Ovary (tissue), 9 donors: ENCODE data around the gene MICA. TPM values are rescaled to one million over a fixed set of nuclear protein-coding genes. Genes with fewer than 3 reads are reported as not detected.
A peak's percentile ranks its signal among the peaks of the same experiment; 100 is the strongest.

Experiments used
- DNase-seq, 5 donors: peaks; one replicate each; pipeline ENCODE4 v3.0.0-alpha.2; 2019 to 2020
- H3K27ac ChIP-seq, 2 donors: fragments of 200-600 bp; one replicate each; pipeline versions ENCODE4 v1.5.1 to v1.8.0; 2019 to 2022
- H3K27me3 ChIP-seq: fragments of 200-600 bp; one replicate; pipeline ENCODE4 v1.8.0; 2022
- H3K36me3 ChIP-seq: fragments of 200-600 bp; sonication (generic); one replicate; pipeline ENCODE4 v1.5.1; 2019
- H3K4me1 ChIP-seq: one replicate; pipeline ENCODE4 v1.8.1; 2013; ENCODE audit warnings: mild to moderate bottlenecking, moderate library complexity; ENCODE audit not compliant: insufficient read depth
- H3K4me3 ChIP-seq: fragments of 200-600 bp; sonication (generic); one replicate; pipeline ENCODE4 v1.5.1; 2017
- H3K9me3 ChIP-seq, 2 donors: fragments of 200-600 bp in 1 of 2; sonication (generic) in 1 of 2; one replicate each; pipeline versions ENCODE4 v1.5.1 to v1.8.1; 2013 to 2019; ENCODE audit warnings: mild to moderate bottlenecking in 1 of 2, moderate library complexity in 1 of 2
- EP300 ChIP-seq: sonication (generic); formaldehyde crosslinking; IDR thresholded peaks from one replicate; pipeline ENCODE4 v1.6.1; 2017; ENCODE audit warnings: antibody characterized with exemption
- POLR2A ChIP-seq: fragments of 450-650 bp; IDR thresholded peaks from one replicate; pipeline ENCODE4 v1.6.1; 2017; ENCODE audit warnings: antibody characterized with exemption, mild to moderate bottlenecking, moderate library complexity
- WGBS, 3 donors: extraction: QIAGEN DNeasy Blood & Tissue Kit in 1 of 3; methylation state at CpG; one replicate each; pipeline versions ENCODE4 v1.1.5 to v1.1.7; 2013 to 2017; 5-methylcytosine and 5-hydroxymethylcytosine counted together
- intact Hi-C, 4 donors: fragments of 100-400 bp; cut with DNase I; formaldehyde crosslinking; loops; one replicate each; pipeline versions ENCODE4 v1.11.0 to v1.15.1; 2022 to 2023
- polyA plus RNA-seq, 2 donors: library from polyadenylated mRNA; stranded (reverse); fragments of 200-250 nt in 1 of 2; fragments of 350-450 nt in 1 of 2; fragmentation: Illumina TruSeq in 1 of 2; extraction: RNeasy Lipid Tissue Mini Kit (QIAGEN cat#74804) in 1 of 2; gene quantifications; one replicate each; pipeline ENCODE4 v1.2.3, GENCODE V29; 2013 to 2014
- total RNA-seq, 7 donors: library from RNA; depleted of rRNA in 2 of 7; stranded (reverse); fragments of >200 nt in 2 of 7; fragmentation: NEBNext Ultra II Directional in 3 of 7; extraction: Animal tissue kit (Norgen Biotek cat#: 25700) in 3 of 7; gene quantifications; one replicate each; pipeline versions ENCODE4 v1.1.0 to v1.2.4, GENCODE V29; 2016 to 2023
- TF ChIP-seq, protein P1 (sequence below), 3 donors: fragments of 450-650 bp in 2 of 3; fragments of 200-600 bp in 1 of 3; IDR thresholded peaks; one replicate each; pipeline versions ENCODE4 v1.5.1 to v1.8.0; 2016 to 2022; ENCODE audit warnings: antibody characterized with exemption in 3 of 3, mild to moderate bottlenecking in 1 of 3
- donor health status: DM: no; HTN: no; CAD: no; lungs with moderate emphysema.
- donor health status: DM: no; HTN: no; CAD: no.
- donor health status: Bipolar disorder and iron deficiency.
- donor health status: DM: yes; HTN: yes; CAD: no.
- donor health status: DM: no; HTN: no; CAD: no.
- donor health status: DM: yes; HTN: yes; CAD: no.

MICA gene
- total and polyA plus RNA-seq, 9 donors = 15.8 to 48.9 (median 27.9) TPM

DNA sequence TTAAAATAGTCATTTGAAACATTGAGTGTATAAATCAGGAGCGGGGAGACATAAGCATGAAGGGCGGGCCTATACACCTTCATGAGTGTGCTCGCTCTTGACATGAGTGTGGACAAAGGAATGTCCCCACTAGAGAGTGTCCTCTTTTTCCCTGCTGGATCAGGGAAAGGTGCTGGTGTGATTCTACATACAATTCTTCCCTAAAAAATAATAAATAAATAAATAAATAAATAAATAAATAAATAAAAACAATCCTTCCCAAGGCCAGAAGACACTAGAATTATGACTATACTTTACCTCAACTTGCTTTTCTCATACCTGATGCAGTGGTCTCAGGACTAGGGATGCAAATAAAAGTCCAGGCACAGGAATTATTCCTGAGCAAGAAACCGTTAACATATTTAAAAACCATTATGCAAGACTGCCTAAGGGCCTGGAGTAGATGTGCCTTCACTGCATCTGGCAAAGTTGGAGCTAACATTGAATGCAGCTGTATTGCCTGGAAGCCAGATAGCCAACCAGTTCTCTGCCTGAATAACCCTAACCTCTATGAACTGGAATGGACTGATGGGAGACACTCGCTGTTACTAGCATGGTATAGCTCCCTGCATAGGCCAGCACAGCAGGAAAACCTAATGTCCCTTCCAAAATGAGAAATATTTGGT, 57.1 kb downstream of the MICA start:
- TF ChIP-seq EP300 (no peak), POLR2A (no peak)
- TF ChIP-seq, protein P1, sequence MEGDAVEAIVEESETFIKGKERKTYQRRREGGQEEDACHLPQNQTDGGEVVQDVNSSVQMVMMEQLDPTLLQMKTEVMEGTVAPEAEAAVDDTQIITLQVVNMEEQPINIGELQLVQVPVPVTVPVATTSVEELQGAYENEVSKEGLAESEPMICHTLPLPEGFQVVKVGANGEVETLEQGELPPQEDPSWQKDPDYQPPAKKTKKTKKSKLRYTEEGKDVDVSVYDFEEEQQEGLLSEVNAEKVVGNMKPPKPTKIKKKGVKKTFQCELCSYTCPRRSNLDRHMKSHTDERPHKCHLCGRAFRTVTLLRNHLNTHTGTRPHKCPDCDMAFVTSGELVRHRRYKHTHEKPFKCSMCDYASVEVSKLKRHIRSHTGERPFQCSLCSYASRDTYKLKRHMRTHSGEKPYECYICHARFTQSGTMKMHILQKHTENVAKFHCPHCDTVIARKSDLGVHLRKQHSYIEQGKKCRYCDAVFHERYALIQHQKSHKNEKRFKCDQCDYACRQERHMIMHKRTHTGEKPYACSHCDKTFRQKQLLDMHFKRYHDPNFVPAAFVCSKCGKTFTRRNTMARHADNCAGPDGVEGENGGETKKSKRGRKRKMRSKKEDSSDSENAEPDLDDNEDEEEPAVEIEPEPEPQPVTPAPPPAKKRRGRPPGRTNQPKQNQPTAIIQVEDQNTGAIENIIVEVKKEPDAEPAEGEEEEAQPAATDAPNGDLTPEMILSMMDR (IDR thresholded peaks at IDR 0.05) = no peak
- DNase-seq = no peak
- intact Hi-C loops = no loop called here
- 96 to 97% (median 96%) methylated on average over 5 of the region's 5 CpGs for WGBS, 3 donors
- Histone ChIP-seq H3K9me3 (no peaks in the 10 kb centered on the region), H3K36me3 (no peaks in the 10 kb centered on the region), H3K27ac (no peak overlapping the region), H3K4me1 (no peaks in the 10 kb centered on the region), H3K27me3 (no peaks in the 10 kb centered on the region), H3K4me3 (no peak overlapping the region)

- Histone ChIP-seq H3K9me3 (no peaks in the 10 kb centered on the region), H3K36me3 (no peaks in the 10 kb centered on the region), H3K4me1 (no peaks in the 10 kb centered on the region), H3K4me3 (peak overlapping the region; percentile 25), H3K27ac (peak overlapping the region in 1 of 2 donors; percentile 32), H3K27me3 (no peaks in the 10 kb centered on the region)
- intact Hi-C loops = no loop called here
- WGBS, 3 donors = 46 to 57% (median 52%) methylated on average over 11 of the region's 11 CpGs
- TF ChIP-seq EP300 (no peak), POLR2A (no peak)
- TF ChIP-seq, protein P1 (IDR thresholded peaks at IDR 0.05) = no peak
- no peak for DNase-seq
These were observed 58.9 kb downstream of the MICA start for GRCh38 chr6:31462026-31462963.

DNA sequence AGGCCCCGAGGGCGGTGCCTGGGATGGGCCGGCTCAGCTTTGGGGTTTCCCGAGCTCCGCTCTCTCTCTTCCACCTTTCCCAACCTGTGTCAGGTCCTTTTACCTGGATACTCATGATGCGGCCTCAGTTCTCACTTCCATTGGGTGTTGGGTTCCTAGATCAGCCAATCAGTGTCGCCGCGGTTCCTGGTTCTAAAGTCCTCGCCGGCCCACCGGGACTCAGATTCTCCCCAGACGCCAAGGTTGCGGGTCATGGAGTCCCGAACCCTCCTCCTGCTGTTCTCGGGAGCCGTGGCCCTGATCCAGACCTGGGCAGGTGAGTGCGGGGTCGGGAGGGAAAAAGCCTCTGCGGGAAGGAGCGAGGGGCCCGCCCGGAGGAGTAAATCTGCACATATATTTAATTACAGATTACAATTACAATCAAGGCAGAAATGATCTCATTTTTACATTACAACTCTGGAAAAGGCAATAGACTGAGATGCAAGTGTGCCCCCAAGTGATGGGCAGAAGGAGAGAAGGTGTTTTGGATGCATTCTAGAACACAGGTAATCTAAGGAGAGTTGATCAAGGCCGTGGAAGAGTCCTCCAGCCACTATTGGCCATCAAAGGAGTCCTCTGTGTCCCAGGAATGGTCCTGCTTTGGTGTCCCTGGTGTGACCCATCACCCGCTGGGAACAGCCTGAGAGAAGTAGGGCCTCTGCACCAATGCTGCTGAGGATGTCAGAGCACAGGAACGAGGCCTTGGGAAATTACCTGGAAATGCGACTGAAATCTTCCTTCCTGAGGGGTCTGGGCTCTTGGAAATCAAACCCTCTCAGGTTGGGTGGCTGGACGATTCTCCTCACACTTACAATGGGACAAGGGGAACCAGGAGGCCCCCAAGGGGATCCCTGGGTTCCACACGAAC, 59.8 kb downstream of the MICA start:
- H3K36me3 ChIP-seq = no peaks in the 10 kb centered on the region
- H3K27me3 ChIP-seq = no peaks in the 10 kb centered on the region
- peak; percentile 5 for TF ChIP-seq POLR2A
- TF ChIP-seq, protein P1 (IDR thresholded peaks at IDR 0.05) = no peak
- H3K9me3 ChIP-seq = no peaks in the 10 kb centered on the region
- peak overlapping the region in 1 of 2 donors; percentile 32 for H3K27ac ChIP-seq
- intact Hi-C loops = no loop called here
- no peaks in the 10 kb centered on the region for H3K4me1 ChIP-seq
- H3K4me3 ChIP-seq = peak overlapping the region; percentile 25
- WGBS, 3 donors = 20 to 24% (median 21%) methylated on average over 29 of the region's 29 CpGs
- peak; percentile 79 to 90 (median 81) for DNase-seq
